DND-41 (cell line): Measurements from ENCODE around the gene NKAIN2.

Experiments used
- EZH2 ChIP-seq: IDR thresholded peaks from 3 replicates; pipeline ENCODE4 v1.6.1; 2012; ENCODE audit warnings: borderline replicate concordance, low read depth, mild to moderate bottlenecking, moderate library complexity, low read length, inconsistent platforms; ENCODE audit not compliant: severe bottlenecking
- TF ChIP-seq, protein P1 (sequence below): IDR thresholded peaks from 2 replicates; pipeline ENCODE4 v1.5.1; 2012; ENCODE audit warnings: borderline replicate concordance, low read length, moderate library complexity, mild to moderate bottlenecking; ENCODE audit not compliant: poor library complexity, severe bottlenecking; ENCODE audit errors: extremely low read depth

DNA sequence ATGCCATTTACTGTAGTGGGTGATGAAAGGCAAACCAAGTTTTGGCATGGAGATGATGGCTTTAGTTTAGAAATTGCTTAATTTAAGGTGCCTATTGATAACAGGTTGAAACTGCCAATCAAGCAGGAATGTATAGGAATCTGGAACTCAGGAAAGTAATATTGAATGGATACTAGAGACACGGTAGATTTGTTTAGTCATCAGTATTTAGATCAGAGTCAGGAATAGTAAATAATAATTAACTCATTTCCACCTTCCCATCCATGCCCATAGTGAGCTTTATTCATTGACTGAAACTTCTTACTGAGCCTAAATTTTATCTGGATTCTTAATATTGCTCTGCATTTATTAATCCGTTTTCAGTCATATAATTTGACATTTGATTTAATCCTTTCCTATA is 500.3 kb downstream of the NKAIN2 start:
- TF ChIP-seq, protein P1, sequence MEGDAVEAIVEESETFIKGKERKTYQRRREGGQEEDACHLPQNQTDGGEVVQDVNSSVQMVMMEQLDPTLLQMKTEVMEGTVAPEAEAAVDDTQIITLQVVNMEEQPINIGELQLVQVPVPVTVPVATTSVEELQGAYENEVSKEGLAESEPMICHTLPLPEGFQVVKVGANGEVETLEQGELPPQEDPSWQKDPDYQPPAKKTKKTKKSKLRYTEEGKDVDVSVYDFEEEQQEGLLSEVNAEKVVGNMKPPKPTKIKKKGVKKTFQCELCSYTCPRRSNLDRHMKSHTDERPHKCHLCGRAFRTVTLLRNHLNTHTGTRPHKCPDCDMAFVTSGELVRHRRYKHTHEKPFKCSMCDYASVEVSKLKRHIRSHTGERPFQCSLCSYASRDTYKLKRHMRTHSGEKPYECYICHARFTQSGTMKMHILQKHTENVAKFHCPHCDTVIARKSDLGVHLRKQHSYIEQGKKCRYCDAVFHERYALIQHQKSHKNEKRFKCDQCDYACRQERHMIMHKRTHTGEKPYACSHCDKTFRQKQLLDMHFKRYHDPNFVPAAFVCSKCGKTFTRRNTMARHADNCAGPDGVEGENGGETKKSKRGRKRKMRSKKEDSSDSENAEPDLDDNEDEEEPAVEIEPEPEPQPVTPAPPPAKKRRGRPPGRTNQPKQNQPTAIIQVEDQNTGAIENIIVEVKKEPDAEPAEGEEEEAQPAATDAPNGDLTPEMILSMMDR, result no peak
- TF ChIP-seq EZH2, result no peak
